Measurements from ENCODE around the gene FUT7.

The FUT7 gene

DNA sequence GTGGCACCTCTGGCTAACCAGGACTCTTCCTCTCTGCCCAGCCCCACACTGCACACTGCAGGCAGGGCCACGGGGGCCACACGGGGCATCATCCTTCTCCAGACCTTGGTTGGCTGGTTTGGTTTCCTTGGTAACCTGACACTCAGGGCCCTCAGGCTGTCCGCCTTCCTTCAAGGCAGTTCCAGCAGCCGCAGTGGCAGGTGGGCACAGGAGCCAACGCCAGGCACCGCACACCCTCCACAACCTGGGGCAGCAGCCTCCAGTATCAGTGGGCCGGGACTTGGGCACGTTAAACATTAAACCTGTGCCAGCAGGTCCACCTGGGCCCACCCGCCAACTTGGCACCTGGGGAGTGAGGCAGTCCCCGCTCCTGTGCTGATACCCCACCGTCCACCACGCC is 12.1 kb upstream of the FUT7 start:
- no peak overlapping the region for H3K4me3 ChIP-seq (ENCODE audit: low read depth, low read length)

DNA sequence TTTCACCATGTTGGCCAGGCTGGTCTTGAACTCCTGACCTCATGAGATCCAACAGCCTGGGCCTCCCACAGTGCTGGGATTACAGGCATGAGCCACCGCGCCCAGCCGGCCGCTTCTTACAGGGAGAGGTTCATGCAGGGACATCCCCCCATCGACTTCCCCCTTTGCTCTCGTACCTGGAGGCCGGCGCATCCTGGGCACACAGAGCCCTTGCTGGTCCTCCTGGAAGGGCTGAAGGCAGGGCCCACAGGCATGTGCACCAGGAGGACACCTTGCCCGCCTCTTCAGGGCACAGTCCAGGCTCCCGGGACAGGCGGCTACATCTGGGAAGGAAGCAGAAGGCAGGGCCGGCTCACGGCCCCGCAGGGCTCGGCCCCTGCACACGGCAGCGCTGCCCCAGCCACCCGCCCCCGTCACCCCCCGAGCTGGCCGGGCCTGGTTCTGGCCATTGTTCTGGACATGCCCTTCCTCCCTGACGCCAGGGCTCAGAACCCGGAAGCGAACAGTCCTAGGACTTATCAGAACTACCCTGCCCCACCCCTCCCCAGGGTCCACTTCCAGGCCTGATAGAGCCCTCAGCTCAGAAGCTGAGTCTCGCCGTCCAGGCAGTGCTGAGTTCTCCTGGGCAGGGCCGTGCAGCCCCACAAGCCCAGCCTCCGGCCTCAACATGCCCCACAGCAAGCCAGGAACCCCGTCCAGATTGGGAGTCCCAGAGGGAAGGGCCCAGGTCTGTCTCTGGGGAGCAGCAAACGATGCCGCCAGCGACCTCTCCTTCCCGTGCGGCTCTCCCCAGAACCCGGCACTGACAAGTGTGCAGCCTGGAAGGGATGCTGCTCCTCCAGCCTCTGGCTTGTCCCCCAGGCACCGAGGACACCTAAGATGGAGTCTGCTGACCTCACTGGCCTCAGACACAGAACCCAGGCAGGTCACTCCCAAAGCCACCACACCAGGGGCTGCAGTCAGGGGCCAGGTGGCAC is 11.2 kb upstream of the FUT7 start:
- in situ Hi-C loops (cut with HindIII; ENCODE audit: low sequenced_read_pairs): loop anchor here (25.0 kb wide), 1 partner anchor 106 kb away; the partner anchor contains the start of genes C8G and FBXW5
- no peak for DNase-seq (ENCODE audit: low read depth, low spot score)
- TF ChIP-seq, protein P1, sequence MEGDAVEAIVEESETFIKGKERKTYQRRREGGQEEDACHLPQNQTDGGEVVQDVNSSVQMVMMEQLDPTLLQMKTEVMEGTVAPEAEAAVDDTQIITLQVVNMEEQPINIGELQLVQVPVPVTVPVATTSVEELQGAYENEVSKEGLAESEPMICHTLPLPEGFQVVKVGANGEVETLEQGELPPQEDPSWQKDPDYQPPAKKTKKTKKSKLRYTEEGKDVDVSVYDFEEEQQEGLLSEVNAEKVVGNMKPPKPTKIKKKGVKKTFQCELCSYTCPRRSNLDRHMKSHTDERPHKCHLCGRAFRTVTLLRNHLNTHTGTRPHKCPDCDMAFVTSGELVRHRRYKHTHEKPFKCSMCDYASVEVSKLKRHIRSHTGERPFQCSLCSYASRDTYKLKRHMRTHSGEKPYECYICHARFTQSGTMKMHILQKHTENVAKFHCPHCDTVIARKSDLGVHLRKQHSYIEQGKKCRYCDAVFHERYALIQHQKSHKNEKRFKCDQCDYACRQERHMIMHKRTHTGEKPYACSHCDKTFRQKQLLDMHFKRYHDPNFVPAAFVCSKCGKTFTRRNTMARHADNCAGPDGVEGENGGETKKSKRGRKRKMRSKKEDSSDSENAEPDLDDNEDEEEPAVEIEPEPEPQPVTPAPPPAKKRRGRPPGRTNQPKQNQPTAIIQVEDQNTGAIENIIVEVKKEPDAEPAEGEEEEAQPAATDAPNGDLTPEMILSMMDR (IDR thresholded peaks at IDR 0.05; ENCODE audit: low read depth, low read length): no peak
- H3K4me3 ChIP-seq (ENCODE audit: low read depth, low read length): no peak overlapping the region

More for the DNA sequence above, 12.1 kb upstream of the FUT7 start:
- TF ChIP-seq, protein P1 (IDR thresholded peaks at IDR 0.05; ENCODE audit: low read depth, low read length): no peak
- DNase-seq (ENCODE audit: low read depth, low spot score): no peak
- in situ Hi-C loops (cut with HindIII; ENCODE audit: low sequenced_read_pairs): loop anchor here (25.0 kb wide), 1 partner anchor 107 kb away; the partner anchor contains the start of genes C8G and FBXW5

DNA sequence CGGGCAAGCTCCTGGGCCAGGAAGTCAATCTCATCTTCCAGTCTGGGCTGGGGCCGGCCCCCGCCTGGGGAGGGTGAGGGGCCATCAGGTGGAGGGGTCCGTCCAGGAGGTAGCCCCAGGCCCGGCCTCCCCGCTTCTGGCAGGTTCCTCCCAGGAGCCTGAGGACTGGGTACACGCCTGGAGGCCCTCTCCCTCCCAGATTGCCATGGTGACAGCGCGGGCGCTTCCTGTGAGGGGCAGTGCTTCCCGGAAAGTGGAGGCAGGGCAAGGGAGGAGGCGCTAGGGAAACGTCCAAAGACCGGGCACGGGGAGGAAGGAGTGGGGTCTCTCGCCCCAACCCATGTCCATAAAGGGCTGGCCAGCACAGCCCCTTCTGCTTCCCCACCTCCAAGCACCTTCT is 9.2 kb upstream of the FUT7 start:
- no peak overlapping the region for H3K4me3 ChIP-seq (ENCODE audit: low read depth, low read length)
- no peak for DNase-seq (ENCODE audit: low read depth, low spot score)
- in situ Hi-C loops (cut with HindIII; ENCODE audit: low sequenced_read_pairs): loop anchor here (25.0 kb wide), 1 partner anchor 104 kb away; the partner anchor contains the start of genes C8G and FBXW5
- TF ChIP-seq, protein P1 (IDR thresholded peaks at IDR 0.05; ENCODE audit: low read depth, low read length): no peak

DNA sequence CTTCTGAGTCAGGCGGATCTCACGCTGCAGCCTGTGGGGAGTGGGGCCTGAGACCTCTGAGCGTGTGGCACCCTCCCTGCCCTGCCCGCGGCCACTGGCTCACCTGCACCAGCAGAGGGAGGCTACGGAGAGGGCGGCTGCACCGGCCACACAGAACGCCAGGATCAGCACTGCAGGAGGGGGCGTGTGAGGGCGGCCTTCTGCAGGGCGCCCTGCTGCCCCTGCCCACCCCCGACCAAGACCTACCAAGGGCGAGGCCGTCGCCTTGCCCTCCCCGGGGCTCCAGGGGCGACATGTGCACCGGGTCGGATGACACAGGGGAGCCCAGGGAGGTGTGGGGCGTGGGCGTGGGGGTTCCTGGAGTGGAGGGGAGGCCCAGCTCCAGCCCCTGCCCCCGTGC is 8.7 kb upstream of the FUT7 start:
- no peak for DNase-seq (ENCODE audit: low read depth, low spot score)
- H3K4me3 ChIP-seq (ENCODE audit: low read depth, low read length): no peak overlapping the region
- in situ Hi-C loops (cut with HindIII; ENCODE audit: low sequenced_read_pairs): loop anchor here (25.0 kb wide), 1 partner anchor 103 kb away; the partner anchor contains the start of genes C8G and FBXW5
- TF ChIP-seq, protein P1 (IDR thresholded peaks at IDR 0.05; ENCODE audit: low read depth, low read length): no peak

DNA sequence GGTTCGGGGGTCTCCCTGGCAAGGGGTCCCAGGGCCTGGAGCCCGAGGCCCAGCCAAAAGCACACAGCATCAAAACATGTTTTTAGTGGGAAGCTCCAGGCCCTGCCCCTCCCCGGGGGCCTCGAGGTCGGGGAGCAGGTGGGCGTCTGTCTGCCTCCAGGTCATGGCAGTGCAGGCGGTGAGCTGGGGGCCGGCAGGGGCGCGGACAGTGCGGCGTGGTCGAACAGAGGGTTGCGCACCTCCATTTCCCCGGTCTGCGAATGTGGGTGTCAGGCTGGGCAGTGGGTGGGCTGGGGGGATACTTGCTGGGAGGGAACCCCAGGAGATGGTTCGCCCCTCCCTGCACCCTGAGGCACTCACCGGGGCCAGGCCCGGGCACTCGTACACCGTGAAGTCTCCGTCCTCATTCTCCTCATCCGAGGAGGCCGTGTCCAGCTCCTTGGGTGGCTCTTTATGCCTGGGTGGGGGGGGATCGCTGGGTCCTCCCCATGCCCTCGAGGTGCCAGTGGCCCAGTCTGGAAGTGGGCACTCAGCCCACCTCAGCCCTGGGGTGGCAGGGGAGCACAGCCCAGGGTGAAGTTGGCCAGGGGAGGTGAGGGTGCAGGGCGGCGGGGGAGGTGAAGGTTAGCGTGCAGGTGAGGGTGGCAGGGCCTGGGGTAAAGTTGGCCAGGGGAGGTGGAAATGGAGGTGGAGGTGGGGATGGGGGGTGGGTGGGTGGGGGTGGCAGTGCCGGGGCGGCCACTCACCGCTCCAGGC is 7.9 kb upstream of the FUT7 start:
- TF ChIP-seq, protein P1 (IDR thresholded peaks at IDR 0.05; ENCODE audit: low read depth, low read length): no peak
- no peak overlapping the region for H3K4me3 ChIP-seq (ENCODE audit: low read depth, low read length)
- in situ Hi-C loops (cut with HindIII; ENCODE audit: low sequenced_read_pairs): loop anchor here (25.0 kb wide), 1 partner anchor 102 kb away; the partner anchor contains the start of genes C8G and FBXW5
- no peak for DNase-seq (ENCODE audit: low read depth, low spot score)

DNA sequence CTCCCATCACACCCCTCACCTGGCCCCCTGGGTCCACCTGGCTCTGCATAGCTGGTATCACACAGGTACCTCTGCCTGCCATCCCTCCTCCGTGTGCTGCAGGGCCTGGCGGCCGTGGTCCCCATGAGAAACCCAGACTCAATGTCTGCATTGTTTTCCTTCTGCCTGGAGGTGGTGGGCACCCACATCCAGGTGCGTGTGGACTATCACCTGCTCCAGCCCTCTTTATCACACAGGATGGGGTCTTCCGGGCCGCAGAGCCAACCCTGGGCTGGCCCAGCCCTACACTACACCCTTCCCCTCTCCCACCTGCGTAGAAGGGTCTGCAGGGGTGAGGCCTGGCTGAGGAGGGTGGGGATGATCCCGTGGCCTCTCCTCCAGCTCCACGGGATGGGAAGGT is 7.0 kb upstream of the FUT7 start:
- in situ Hi-C loops (cut with HindIII; ENCODE audit: low sequenced_read_pairs): loop anchor here (25.0 kb wide), 1 partner anchor 102 kb away; the partner anchor contains the start of genes C8G and FBXW5
- H3K4me3 ChIP-seq (ENCODE audit: low read depth, low read length): no peak overlapping the region

More for the DNA sequence above, 7.0 kb upstream of the FUT7 start:
- DNase-seq (ENCODE audit: low read depth, low spot score): no peak
- TF ChIP-seq, protein P1 (IDR thresholded peaks at IDR 0.05; ENCODE audit: low read depth, low read length): no peak

Data from astrocyte of the spinal cord (primary cell).